Measurements from ENCODE around the gene EP300. TPM values are rescaled to one million over a fixed set of nuclear protein-coding genes. Genes with fewer than 3 reads are reported as not detected.

EP300 gene
- total RNA-seq, 1 donor from 2014 or later = 37.4 TPM

- no peak overlapping the region for H3K4me3 ChIP-seq (ENCODE audit: low read depth, low read length)
- TF ChIP-seq CTCF (IDR thresholded peaks at IDR 0.05; ENCODE audit: insufficient read depth, low read length, poor library complexity, severe bottlenecking) = no peak
- no peaks in the 10 kb centered on the region for H3K36me3 ChIP-seq (ENCODE audit: control insufficient read depth, insufficient read depth, low read length)
Observed at GRCh38 chr22:41070665-41071331, 21.6 kb upstream of the EP300 start.

DNA sequence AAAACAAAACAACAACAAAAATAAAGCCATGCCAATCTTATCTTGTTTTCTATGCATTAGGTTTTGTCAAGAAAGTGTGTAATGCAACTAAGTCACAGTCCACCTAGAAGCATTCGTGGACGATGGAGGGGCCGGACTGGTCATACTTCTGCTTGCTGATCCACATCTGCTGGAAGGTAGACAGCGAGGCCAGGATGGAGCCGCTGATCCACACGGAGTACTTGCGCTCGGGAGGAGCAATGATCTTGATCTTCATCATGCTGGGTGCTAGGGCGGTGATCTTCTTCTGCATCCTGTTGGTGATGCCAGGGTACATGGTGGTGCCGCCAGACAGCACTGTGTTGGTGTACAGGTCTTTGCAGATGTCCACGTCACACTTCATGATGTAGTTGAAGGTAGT is 18.3 kb upstream of the EP300 start:
- Histone ChIP-seq H3K4me3 (ENCODE audit: low read depth, low read length) (no peak overlapping the region), H3K36me3 (ENCODE audit: control insufficient read depth, insufficient read depth, low read length) (no peaks in the 10 kb centered on the region), H3K27me3 (ENCODE audit: control insufficient read depth, insufficient read depth, low read length) (no peaks in the 10 kb centered on the region)
- TF ChIP-seq CTCF (IDR thresholded peaks at IDR 0.05; ENCODE audit: insufficient read depth, low read length, poor library complexity, severe bottlenecking) = no peak
- DNase-seq (ENCODE audit: low read depth) = no peak

More at GRCh38 chr22:41070665-41071331, 21.6 kb upstream of the EP300 start:
- no peak for DNase-seq (ENCODE audit: low read depth)
- no peaks in the 10 kb centered on the region for H3K27me3 ChIP-seq (ENCODE audit: control insufficient read depth, insufficient read depth, low read length)

DNA sequence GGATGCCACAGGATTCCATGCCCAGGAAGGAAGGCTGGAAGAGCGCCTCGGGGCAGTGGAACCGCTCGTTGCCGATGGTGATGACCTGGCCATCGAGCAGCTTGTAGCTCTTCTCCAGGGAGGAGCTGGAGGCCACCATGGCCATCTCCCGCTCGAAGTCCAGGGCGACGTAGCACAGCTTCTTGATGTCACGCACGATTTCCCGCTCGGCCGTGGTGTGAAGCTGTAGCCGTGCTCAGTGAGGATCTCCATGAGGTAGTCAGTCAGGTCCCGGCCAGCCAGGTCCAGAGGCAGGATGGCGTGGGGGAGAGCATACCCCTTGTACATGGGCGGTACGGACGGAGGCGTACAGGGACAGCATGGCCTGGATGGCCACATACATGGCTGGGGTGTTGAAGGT is 17.9 kb upstream of the EP300 start:
- Histone ChIP-seq H3K4me3 (ENCODE audit: low read depth, low read length) (no peak overlapping the region), H3K27me3 (ENCODE audit: control insufficient read depth, insufficient read depth, low read length) (no peaks in the 10 kb centered on the region), H3K36me3 (ENCODE audit: control insufficient read depth, insufficient read depth, low read length) (no peaks in the 10 kb centered on the region)
- no peak for TF ChIP-seq CTCF (IDR thresholded peaks at IDR 0.05; ENCODE audit: insufficient read depth, low read length, poor library complexity, severe bottlenecking)
- DNase-seq (ENCODE audit: low read depth) = no peak

GRCh38 chr22:41074941-41075710 is 17.3 kb upstream of the EP300 start:
- no peaks in the 10 kb centered on the region for H3K27me3 ChIP-seq (ENCODE audit: control insufficient read depth, insufficient read depth, low read length)
- no peak for DNase-seq (ENCODE audit: low read depth)
- no peak for TF ChIP-seq CTCF (IDR thresholded peaks at IDR 0.05; ENCODE audit: insufficient read depth, low read length, poor library complexity, severe bottlenecking)
- H3K4me3 ChIP-seq (ENCODE audit: low read depth, low read length) = no peak overlapping the region
- H3K36me3 ChIP-seq (ENCODE audit: control insufficient read depth, insufficient read depth, low read length) = no peaks in the 10 kb centered on the region

- H3K4me3 ChIP-seq (ENCODE audit: low read depth, low read length) = no peak overlapping the region
- no peaks in the 10 kb centered on the region for H3K27me3 ChIP-seq (ENCODE audit: control insufficient read depth, insufficient read depth, low read length)
- no peak for TF ChIP-seq CTCF (IDR thresholded peaks at IDR 0.05; ENCODE audit: insufficient read depth, low read length, poor library complexity, severe bottlenecking)
- H3K36me3 ChIP-seq (ENCODE audit: control insufficient read depth, insufficient read depth, low read length) = no peaks in the 10 kb centered on the region
- no peak for DNase-seq (ENCODE audit: low read depth)
Observed at GRCh38 chr22:41075946-41076345, 16.4 kb upstream of the EP300 start.

Measured in kidney epithelial cell (primary cell).